B cell (primary cell): ENCODE data around the gene PRTG. TPM values are rescaled to one million over a fixed set of nuclear protein-coding genes. Genes with fewer than 3 reads are reported as not detected.

Experiments
- ATAC-seq: fragments of 200-7000 bp; cut with Tn5 transposase; one replicate; pipeline ENCODE4 v1.10.0; 2021; ENCODE audit warnings: low read depth, mild to moderate bottlenecking, moderate number of reproducible peaks, moderate library complexity
- CTCF ChIA-PET: fragments of 350-600 bp; sonication (Branson Sonifier 250); formaldehyde crosslinking; loops from one replicate; lab custom pipeline; 2021; ENCODE audit warnings: antibody characterized with exemption, inconsistent platforms; lab: Charles Lee
- POLR2A ChIA-PET: fragments of 350-600 bp; sonication (Branson Sonifier 250); formaldehyde crosslinking; loops from one replicate; lab custom pipeline; 2021; ENCODE audit warnings: antibody characterized with exemption; lab: Charles Lee
- DNase-seq: peaks from one replicate; pipeline ENCODE4 v3.0.0; 2013
- H2AFZ ChIP-seq: 2 replicates; pipeline ENCODE4 v1.6.1; 2012; ENCODE audit warnings: mild to moderate bottlenecking, low read depth, low read length; ENCODE audit not compliant: insufficient read depth, poor library complexity, severe bottlenecking
- H3K27ac ChIP-seq, 2 donors: 1 replicate in 1 of 2; 2 replicates in 1 of 2; pipeline ENCODE4 v1.5.1; 2012 to 2013; ENCODE audit warnings: low read length in 2 of 2, mild to moderate bottlenecking in 2 of 2, moderate library complexity in 1 of 2
- H3K27me3 ChIP-seq, 4 experiments: fragments of 200-600 bp in 1 of 4; sonication (generic) in 1 of 4; replicated peaks in 1 of 4; 1 replicate in 2 of 4; 2 replicates in 2 of 4; pipeline versions ENCODE4 v1.6.1 to v1.7.0; 2013 to 2016; ENCODE audit warnings: low read length in 3 of 4, mild to moderate bottlenecking in 2 of 4, mixed read lengths in 1 of 4, moderate library complexity in 1 of 4; ENCODE audit not compliant: insufficient read depth in 4 of 4, control insufficient read depth in 3 of 4; ENCODE audit errors: control extremely low read depth in 1 of 4
- H3K36me3 ChIP-seq, 2 experiments: replicated peaks in 1 of 2; 1 replicate in 1 of 2; 2 replicates in 1 of 2; pipeline versions ENCODE4 v1.6.1 to v1.7.1; 2013; ENCODE audit warnings: low read length in 1 of 2; ENCODE audit not compliant: insufficient read depth in 2 of 2, control insufficient read depth in 1 of 2; ENCODE audit errors: control extremely low read depth in 1 of 2, extremely low read depth in 1 of 2
- H3K4me1 ChIP-seq, 2 donors: fragments of 200-600 bp in 1 of 2; sonication (generic) in 1 of 2; 1 replicate in 1 of 2; 2 replicates in 1 of 2; pipeline versions ENCODE4 v1.5.1 to v1.6.1; 2013 to 2017; ENCODE audit warnings: low read length in 2 of 2; ENCODE audit not compliant: control insufficient read depth in 2 of 2, insufficient read depth in 2 of 2
- H3K4me2 ChIP-seq: replicated peaks from 2 replicates; pipeline ENCODE3; 2012; ENCODE audit warnings: mild to moderate bottlenecking, low read depth, low read length; ENCODE audit not compliant: poor library complexity, severe bottlenecking
- H3K4me3 ChIP-seq, 5 experiments: fragments of 200-600 bp in 1 of 5; sonication (generic) in 1 of 5; 1 replicate in 3 of 5; 2 replicates in 2 of 5; pipeline versions ENCODE4 v1.5.1 to v1.7.0; 2011 to 2016; ENCODE audit warnings: low read length in 4 of 5, mild to moderate bottlenecking in 4 of 5, low read depth in 2 of 5, control low read depth in 1 of 5, moderate library complexity in 1 of 5; ENCODE audit not compliant: insufficient read depth in 1 of 5; ENCODE audit errors: control extremely low read depth in 1 of 5, extremely low read depth in 1 of 5
- H3K79me2 ChIP-seq: fragments of 200-600 bp; sonication (generic); one replicate; pipeline ENCODE4 v1.6.0; 2016; ENCODE audit warnings: low read length; ENCODE audit not compliant: control insufficient read depth, insufficient read depth
- H3K9ac ChIP-seq: fragments of 200-600 bp; sonication (generic); 2 replicates; pipeline ENCODE4 v1.6.1; 2017; ENCODE audit warnings: mild to moderate bottlenecking, low read length, moderate library complexity
- H3K9me3 ChIP-seq, 3 donors: one replicate each; pipeline versions ENCODE4 v1.6.1 to v1.7.1; 2013; ENCODE audit warnings: low read length in 2 of 3; ENCODE audit not compliant: control insufficient read depth in 2 of 3, insufficient read depth in 1 of 3; ENCODE audit errors: control extremely low read depth in 1 of 3
- H4K20me1 ChIP-seq: 2 replicates; pipeline ENCODE4 v1.6.0; 2012; ENCODE audit warnings: mild to moderate bottlenecking, low read length; ENCODE audit not compliant: insufficient read depth, control insufficient read depth, poor library complexity, severe bottlenecking
- H3K27ac Mint-ChIP-seq: one replicate; pipeline ENCODE4 v1.8.0; 2021; ENCODE audit warnings: mixed read lengths
- H3K27me3 Mint-ChIP-seq: one replicate; pipeline ENCODE4 v1.8.0; 2021; ENCODE audit warnings: mixed read lengths
- H3K4me1 Mint-ChIP-seq: one replicate; pipeline ENCODE4 v1.8.0; 2021; ENCODE audit warnings: mixed read lengths
- H3K4me3 Mint-ChIP-seq: one replicate; pipeline ENCODE4 v1.8.0; 2021; ENCODE audit warnings: mixed read lengths
- H3K9me3 Mint-ChIP-seq: one replicate; pipeline ENCODE4 v1.8.0; 2022; ENCODE audit warnings: mixed read lengths; ENCODE audit not compliant: insufficient read depth
- EZH2 ChIP-seq: IDR thresholded peaks from 2 replicates; pipeline ENCODE4 v1.6.1; 2012; ENCODE audit warnings: borderline replicate concordance, low read depth, mild to moderate bottlenecking, moderate library complexity, low read length; ENCODE audit not compliant: insufficient read depth, poor library complexity, severe bottlenecking
- WGBS: methylation state at CpG from one replicate; pipeline ENCODE4 v1.1.5; 2013; ENCODE audit warnings: missing lambda C conversion rate; ENCODE audit not compliant: insufficient coverage; 5-methylcytosine and 5-hydroxymethylcytosine counted together
- intact Hi-C: fragments of 100-400 bp; cut with micrococcal nuclease; formaldehyde crosslinking; loops from one replicate; pipeline ENCODE4 v1.10.0; 2022
- polyA plus RNA-seq: library from polyadenylated mRNA; depleted of rRNA; stranded (reverse); fragments of >200 nt; gene quantifications from 2 replicates; pipeline ENCODE4 v1.2.3, GENCODE V29; 2012
- total RNA-seq, 2 donors: library from RNA; stranded (reverse); fragments of 120-200 nt in 1 of 2; gene quantifications; 1 replicate in 1 of 2; 2 replicates in 1 of 2; pipeline versions ENCODE4 v1.2.3 to v1.2.4, GENCODE V29; 2013 to 2022
- TF ChIP-seq, protein P1 (sequence below): fragments of 200-600 bp; IDR thresholded peaks from one replicate; pipeline ENCODE4 v1.8.0; 2022; ENCODE audit warnings: antibody characterized with exemption, mild to moderate bottlenecking

PRTG gene
- total and polyA plus RNA-seq, 2 donors (not counting 1 experiment from before 2014, with no cell fraction given), result not detected

DNA sequence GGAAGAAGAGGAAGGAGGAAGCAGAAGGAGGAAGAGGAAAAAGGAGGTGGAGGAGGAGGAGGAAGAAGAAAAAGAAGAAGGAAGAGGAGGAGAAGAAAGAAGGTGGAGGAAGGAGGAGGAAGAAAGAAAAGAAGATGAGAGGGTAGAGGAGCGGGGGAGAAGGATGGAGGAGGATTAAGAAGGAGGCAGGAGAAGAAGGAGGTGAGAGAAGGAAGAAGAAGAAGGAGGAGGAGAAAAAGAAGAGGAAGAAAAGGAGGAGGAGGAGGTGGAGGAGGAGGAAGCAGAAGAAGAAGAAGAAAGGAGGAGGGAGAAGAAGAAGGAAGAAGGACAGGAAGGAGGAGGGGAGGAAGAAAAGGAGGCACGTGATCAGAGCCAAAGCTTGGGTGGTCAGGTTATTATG lies 37.3 kb upstream of the PRTG start:
- Histone ChIP-seq H3K4me3 (no peak overlapping the region), H3K27me3 (no peaks in the 10 kb centered on the region), H4K20me1 (no peaks in the 10 kb centered on the region), H3K4me2 (no peak overlapping the region), H3K9ac (no peak overlapping the region), H3K27ac (no peak overlapping the region), H2AFZ (no peak overlapping the region), H3K79me2 (no peaks in the 10 kb centered on the region), H3K4me1 (no peaks in the 10 kb centered on the region), H3K36me3 (no peaks in the 10 kb centered on the region), H3K9me3 (peaks cover 0 to 8% (median 0%) of the 10 kb centered on the region in 3 donors)
- POLR2A ChIA-PET, result no interaction called here
- Mint-ChIP-seq H3K4me1 (no peaks in the 10 kb centered on the region), H3K27ac (no peak overlapping the region), H3K4me3 (no peak overlapping the region), H3K9me3 (no peaks in the 10 kb centered on the region), H3K27me3 (peaks cover 13% of the 10 kb centered on the region)
- CTCF ChIA-PET, result no interaction called here
- no peak for DNase-seq
- no CpG with 5 or more reads among the region's 2 CpGs for WGBS
- ATAC-seq, result no peak
- intact Hi-C loops, result no loop called here
- TF ChIP-seq EZH2, result no peak
- TF ChIP-seq, protein P1, sequence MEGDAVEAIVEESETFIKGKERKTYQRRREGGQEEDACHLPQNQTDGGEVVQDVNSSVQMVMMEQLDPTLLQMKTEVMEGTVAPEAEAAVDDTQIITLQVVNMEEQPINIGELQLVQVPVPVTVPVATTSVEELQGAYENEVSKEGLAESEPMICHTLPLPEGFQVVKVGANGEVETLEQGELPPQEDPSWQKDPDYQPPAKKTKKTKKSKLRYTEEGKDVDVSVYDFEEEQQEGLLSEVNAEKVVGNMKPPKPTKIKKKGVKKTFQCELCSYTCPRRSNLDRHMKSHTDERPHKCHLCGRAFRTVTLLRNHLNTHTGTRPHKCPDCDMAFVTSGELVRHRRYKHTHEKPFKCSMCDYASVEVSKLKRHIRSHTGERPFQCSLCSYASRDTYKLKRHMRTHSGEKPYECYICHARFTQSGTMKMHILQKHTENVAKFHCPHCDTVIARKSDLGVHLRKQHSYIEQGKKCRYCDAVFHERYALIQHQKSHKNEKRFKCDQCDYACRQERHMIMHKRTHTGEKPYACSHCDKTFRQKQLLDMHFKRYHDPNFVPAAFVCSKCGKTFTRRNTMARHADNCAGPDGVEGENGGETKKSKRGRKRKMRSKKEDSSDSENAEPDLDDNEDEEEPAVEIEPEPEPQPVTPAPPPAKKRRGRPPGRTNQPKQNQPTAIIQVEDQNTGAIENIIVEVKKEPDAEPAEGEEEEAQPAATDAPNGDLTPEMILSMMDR, result no peak

DNA sequence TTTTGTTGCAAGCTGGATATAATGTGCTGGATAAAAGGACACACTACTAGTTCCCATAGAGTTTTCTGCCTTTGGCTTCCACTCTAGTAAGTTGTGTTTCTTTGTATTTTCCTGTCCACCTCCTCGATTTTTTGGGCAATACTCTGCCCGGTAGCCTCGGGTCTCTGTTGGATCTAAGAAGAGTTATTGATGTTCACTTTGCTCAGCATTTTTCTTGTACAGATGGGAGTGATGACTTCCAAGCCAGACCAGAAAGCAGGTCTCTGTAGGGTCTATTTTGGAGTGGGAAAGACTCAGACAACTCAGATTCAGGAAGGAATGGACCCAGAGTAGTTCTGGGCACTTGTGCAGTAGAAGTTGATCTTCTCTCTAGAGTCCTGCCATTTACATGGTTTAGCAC lies 36.0 kb upstream of the PRTG start:
- no peak for DNase-seq
- CTCF ChIA-PET, result no interaction called here
- H2AFZ ChIP-seq, result no peak overlapping the region

More for the DNA sequence above, 36.0 kb upstream of the PRTG start:
- Mint-ChIP-seq H3K4me3 (no peak overlapping the region), H3K27me3 (peaks cover 17% of the 10 kb centered on the region), H3K9me3 (no peaks in the 10 kb centered on the region), H3K27ac (no peak overlapping the region), H3K4me1 (no peaks in the 10 kb centered on the region)
- Histone ChIP-seq H3K79me2 (no peaks in the 10 kb centered on the region), H3K27ac (no peak overlapping the region), H3K36me3 (no peaks in the 10 kb centered on the region), H3K9me3 (peaks cover 0 to 8% (median 0%) of the 10 kb centered on the region in 3 donors), H3K27me3 (peaks cover 0 to 3% (median 0%) of the 10 kb centered on the region in 4 experiments), H3K4me3 (no peak overlapping the region), H3K9ac (no peak overlapping the region), H4K20me1 (no peaks in the 10 kb centered on the region), H3K4me2 (no peak overlapping the region), H3K4me1 (no peaks in the 10 kb centered on the region)
- WGBS, result 90% methylated on average over 3 of the region's 3 CpGs
- POLR2A ChIA-PET, result no interaction called here
- no peak for TF ChIP-seq EZH2
- TF ChIP-seq, protein P1, result no peak
- ATAC-seq, result no peak
- intact Hi-C loops, result no loop called here
